HG03457 (cell line): Measurements from ENCODE around the gene TRNP1.

Experiments
- ATAC-seq: cut with Tn5 transposase; IDR thresholded peaks from one replicate; pipeline ENCODE4 v1.9.1; 2021; ENCODE audit warnings: moderate number of reproducible peaks; ENCODE audit not compliant: unreplicated experiment

The TRNP1 gene

DNA sequence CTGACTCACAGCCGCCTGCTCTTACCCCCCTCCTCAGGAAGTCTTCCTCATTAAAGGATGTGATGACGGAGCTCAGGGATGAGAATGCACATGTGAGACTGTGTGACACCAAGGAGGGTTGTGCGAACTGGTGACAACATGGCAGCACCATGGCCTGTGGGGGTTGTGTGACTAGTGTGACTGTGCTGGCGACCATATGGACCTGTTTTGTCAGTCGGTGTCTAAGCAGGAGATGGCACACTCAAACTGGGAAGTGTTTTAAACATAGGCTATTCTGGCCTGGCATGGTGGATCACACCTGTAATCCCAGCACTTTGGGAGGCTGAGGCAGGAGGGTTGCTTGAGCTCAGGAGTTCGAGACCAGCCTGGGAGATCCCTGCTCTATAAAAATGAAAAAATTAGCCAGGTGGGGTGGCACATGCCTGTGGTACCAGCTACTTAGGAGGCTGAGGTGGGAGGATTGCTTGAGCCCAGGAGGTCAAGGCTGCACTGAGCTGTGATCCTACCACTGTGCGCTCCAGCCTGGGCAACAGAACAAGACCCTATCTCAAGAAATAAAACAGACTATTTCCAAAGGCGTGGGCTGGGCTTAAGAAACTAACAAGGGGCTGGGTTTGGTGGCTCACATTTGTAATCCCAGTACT, 7.4 kb downstream of the TRNP1 start:
- ATAC-seq, result no peak

DNA sequence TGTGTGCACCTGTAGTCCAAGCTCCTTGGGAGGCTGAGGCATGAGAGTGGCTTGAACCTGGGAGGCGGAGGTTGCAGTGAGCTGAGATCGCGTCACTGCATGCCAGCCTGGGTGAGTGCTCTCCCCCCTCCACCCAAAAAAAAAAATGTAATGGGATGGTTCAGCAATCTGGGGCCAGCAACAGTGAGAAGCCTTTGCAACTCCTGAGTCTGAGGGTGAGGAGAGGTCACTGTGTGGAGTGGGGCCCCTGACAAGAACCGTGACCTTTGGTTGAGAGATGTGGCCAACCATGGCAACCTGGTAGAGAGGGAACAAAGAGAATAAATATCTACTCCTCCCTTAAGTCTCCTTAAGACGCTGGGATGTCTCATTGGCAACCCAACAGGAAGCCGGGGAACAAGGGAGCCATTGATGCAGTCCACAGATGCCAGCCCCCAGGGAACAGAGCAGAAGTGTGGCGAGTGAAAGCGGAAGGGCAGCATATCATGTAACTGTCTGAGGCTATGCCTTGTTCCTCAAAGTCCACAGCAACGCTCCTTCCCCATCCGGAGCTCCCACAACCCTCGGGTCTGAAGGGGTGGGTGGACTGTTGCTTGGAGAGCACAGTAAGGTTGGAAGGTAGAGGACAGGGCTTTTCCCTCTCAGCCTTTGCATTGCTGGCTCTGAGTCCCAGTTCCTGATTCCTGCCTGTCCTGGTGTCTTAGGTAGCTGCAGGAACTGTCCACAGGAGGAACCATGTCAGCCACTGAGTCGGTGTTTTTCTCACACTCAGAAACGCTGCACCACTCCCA, 8.3 kb downstream of the TRNP1 start:
- no peak for ATAC-seq

DNA sequence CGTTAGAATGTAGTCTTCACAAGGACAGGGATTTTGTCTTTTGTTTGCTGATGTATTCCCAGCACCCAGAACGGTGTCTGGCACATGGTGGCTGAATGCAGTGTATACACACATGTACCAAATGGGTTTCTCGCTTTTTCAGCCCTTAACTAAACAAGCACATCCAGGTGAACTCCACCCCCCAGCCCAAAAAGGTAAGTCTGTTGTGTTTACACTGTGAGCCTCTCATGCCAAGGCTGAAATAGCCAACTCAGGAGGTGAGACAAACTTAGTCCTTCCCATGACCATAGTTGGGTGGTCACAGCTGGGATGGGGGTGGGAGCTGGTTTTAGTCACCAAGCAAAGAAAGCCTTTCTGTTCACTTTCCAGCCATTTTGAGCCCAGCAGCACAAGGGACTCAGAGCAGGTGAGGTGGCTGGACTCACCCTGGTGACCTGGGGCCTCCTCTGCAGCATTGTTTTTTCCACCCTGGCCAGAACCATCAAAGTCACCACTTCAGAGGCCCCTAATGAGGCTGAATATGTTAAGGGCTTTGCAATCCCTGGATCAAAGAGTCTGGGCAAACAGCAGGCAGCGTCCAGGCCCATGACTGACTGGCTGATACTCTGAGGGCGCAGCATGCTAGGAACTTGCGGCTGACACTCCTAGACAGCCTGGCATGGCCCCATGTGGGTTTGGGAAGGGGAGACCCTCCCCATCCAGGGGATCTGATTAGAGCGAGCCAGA, 10.4 kb downstream of the TRNP1 start:
- ATAC-seq, result no peak

DNA sequence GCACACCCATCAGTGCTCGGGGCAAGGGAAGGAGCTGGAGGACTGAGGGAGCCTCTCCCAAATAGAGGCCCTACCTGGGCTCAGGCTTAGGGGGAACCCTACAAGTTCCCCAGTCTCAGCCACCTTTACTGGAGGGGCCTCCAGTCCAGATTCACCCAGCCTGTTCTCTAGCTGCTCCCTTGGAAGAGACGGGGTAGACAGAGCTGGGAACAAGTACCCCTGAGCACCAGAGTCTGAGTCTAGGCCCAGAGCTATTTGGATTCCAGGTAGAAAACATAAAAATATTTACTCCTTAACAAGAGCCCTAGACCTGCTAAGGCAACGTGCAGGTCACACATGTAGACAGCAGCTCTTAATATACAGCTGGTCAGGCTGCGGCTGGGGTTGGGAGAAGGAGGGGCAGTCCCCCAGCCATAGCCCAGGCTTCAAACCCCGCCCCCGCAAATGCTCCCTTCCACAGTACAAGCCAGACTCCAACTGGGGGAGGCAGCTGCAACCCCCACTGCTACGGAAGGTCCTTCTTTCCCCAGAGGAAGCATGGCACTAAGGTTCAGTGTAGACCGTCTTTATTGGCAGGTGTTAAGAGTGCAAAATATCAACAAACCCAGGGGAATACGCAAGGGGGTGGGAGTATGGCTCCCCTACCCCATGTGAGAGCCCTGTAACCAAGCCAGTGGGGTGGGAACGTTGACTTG, 11.1 kb downstream of the TRNP1 start:
- no peak for ATAC-seq

DNA sequence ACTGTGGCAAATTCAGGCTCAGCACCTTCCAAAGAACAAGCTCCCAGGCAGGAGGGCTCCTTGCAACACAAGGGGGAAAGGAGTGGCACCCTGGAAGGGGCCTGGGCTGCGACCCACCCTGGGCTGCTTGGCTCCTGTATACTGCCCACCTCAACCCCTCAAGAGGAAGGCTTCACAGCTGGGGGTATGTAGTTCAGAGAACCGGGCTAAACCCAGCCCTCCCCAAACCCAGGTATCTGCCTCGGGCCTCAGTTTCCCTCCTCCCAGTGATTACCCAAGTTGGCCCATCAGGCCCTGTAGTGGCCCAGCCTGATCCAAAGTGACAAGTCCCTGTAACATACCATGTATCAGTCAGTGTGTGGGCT, 11.7 kb downstream of the TRNP1 start:
- no peak for ATAC-seq

DNA sequence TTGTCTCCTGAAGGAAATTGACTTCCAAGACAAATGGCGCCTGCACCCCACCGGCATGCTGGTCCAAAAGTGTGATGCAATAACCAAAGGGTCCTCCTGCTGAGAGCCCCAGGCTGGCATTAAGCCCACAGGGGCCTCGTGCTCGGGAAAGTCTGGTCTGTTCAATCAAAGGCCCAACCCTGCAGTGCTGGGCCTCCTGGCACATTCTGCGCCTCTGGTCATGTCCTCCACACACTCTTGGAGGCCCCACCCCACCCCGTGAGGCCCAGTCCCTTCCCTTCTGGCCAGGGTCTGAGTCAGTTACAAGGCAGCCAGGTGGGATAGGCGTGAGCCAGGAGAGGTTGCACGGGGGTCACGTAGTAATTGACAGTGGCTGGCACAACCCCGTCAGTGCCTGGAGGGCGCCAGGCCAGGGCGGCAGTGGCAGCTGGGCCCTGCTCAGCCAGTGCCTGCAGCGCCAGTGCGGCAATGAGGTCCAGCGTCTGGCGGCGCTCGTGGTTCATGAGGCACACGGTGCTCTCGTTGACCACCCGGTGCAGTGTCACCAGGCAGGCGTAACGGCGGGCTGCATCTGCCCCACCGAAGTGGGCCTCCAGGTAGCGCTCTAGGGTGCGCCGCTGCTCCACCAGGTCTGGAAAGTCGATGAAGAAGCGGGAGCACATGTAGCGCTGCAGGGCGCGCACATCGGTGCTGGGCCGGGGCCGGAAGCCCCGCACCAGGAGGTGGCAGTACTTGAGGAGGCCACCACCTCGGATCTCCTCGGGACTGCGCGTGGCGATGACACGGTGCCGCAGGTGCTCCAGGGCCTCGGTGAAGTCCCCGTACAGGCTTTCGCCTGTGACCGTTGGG, 12.4 kb downstream of the TRNP1 start:
- ATAC-seq, result no peak

DNA sequence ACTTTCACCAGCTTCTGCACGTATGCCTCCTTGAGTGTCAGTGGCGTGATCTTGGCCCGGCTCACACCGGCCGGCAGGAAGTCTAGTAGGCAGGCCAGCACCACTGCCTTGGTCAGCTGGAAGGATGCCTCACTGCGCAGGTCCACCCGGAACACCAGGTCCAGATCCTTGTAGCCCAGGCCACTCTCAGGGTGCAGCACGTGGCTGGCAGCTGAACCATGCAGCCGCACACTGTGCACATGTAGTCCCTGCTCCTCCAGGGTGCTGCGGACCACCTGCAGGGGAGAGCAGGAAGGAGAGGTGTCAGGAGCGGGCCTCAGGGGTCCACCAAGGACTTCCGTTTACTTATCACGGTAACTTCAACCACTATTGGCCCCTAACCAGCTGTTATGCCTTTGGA, 13.2 kb downstream of the TRNP1 start:
- no peak for ATAC-seq

DNA sequence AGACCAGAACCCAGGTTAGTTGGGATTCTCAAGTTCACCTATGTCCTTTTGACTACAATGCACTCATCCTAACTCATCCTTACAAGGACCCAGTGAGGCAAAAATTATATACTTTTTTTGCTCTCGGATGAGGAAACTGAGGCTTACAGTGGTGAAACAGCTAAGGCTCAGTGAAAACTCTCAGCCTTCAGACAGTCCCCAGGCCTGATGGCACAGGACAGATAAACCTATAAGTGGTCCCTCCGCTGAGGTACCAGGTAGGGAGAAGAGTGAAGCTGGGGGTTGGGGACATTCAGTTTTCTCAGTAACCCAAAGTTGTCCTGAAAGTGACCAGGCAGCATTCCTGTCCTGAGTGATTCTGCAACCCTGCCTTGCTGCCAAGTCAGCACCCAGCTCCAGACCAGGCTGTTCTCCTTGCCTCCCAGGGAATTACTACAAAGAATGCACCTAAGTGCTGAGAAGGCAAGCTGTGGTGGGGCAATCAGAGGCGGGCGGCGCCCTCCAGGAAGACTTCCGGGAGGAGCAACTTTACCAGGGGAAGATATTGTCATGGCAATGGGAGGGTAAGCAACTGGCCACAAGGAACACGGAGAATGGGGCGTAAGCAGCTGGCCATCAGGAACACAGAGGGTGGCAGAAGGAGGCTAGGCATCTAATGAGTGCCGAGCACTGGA, 14.6 kb downstream of the TRNP1 start:
- no peak for ATAC-seq

DNA sequence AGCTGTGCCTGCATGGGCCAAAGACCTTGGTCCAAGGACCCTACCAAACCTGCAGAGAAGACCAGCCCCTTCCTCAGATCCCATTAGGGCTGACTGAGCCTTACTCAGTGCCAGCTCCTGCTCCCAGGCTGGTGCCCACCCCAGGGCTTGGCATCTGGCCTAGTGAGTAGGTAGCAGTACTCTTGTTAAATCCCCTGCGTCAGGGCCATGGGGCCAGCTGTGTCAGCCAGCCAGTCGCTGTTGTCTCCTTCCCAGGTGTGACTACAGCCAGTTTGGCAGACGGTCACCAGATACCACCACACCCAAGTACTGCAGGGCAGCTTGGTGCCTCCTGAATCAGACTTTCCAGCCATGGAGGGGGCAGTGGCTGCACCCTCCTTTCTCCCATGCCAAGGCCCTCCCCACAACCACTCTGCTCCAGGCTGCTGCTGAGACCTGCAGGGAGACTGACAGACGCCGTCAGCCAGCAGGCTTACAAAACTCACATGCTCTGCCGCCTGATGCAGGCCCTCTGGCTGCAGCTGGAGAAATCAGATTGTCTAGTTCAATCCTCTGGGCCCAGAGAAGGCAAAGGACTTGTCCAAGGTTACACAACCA, 16.2 kb downstream of the TRNP1 start:
- ATAC-seq, result no peak

DNA sequence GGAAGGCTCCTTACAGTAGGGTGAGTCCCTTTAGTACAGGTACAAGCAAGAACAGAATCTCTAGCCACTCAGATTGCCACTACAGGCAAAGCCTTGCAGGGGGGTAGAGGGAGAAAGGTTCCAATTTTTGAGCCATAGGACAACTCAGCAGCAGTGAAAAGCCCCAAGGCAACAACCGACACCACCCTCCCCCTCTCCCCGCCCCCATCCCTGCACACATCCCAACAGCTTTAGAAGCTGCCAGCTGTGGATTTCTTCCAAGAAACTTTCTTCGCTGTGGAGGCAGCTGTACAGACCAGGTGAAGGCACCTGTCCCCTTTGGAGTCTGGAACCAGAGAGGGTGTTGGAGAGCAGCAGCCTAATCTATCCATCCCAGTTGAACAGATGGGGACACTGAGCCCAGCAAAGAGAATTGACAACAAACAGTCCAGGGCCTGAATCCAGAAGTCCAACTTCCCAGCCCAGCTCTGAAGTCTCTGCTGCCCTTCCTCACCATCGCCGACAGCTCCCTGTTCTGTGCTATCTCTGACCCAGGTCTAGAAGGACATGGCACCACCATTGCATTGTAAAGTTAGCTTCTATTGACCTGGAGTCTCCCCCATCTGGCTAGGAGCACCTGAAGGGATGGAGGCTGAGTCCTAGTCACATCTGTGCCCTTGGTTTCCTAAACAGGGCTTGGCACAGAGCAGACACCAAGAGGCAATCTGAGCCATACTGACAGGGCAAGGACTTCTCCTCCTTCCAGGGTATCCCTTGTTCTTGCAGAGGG, 16.9 kb downstream of the TRNP1 start:
- ATAC-seq, result no peak

DNA sequence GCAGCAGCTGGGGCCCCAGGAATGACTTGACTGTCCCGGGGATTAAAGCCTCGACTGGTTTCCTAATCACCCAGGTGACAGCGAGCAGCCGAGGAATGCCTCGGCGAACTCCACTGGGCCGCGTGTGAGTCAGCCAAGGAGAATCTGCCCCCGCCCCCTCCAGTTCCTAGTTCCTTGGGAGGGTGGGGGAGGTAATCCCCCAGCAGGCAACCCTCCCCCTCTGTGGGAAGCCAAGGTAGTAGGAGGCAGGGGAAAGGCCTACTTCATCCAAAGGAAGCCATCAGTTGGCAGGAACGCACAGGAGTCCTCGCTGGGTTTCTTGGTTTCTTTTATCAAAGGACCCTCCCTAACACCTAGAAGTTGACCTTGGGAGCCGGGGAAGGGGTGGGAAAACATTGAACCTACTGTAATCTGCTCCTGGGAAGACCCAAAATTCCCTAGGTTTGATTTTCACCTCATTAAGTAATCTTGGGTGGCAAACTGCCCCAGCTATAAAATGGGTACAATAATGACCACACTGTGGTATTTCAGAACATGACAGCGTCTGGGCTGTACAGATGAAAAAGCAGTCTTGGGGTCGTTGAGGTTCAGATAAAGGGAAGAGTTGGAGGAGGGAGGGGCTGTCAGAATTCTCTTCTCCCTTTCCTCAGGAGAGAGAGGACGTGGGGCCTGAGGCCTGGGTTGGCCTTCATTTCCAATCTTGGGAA, 17.7 kb downstream of the TRNP1 start:
- ATAC-seq, result no peak

DNA sequence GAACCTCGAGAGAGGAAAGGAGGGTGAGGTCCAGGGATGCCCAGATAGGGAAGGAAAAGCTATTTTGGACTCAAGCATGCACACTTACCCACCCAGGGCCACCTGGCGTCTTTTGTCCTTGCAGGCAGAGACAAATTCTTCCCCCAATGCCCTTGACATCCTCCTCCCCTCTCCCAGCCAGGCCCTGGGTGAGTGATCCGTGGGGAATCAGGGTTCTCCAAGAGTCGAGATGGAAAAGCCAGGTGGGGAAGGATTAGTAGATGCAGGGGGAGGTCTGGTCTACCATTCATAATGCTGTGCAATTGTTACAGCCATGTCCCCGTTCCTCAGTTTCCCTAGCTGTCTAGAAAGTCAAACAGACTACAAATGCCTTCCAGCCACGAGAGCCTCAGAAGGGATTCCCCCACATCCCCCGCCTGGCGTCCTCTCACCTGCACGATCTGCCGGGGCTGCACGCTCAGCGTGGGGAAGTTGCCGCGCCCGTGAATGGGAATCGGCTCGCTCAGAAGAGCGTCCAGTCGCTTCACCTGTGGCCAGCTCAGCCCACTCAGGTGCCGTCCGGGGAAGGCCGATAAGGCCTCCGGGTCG, 18.6 kb downstream of the TRNP1 start:
- ATAC-seq, result no peak

DNA sequence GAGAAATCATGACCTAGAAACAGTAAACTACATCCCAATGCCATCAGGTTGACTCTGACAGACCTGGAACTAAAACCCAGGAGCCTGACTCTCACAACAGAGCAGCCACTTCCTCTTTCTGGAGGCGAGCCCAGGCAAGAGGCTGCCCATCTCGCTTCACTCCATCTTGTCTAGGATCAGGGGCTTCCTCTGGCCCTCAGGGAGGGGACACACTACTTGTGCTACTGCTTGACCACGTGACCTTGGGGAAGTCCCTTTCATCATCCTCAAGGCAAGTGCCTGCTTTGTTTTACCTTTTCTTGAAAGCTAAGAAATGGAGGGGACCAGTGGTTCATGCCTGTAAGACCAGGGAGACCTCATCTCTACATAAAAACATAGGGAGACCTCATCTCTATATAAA, 21.8 kb downstream of the TRNP1 start:
- no peak for ATAC-seq

DNA sequence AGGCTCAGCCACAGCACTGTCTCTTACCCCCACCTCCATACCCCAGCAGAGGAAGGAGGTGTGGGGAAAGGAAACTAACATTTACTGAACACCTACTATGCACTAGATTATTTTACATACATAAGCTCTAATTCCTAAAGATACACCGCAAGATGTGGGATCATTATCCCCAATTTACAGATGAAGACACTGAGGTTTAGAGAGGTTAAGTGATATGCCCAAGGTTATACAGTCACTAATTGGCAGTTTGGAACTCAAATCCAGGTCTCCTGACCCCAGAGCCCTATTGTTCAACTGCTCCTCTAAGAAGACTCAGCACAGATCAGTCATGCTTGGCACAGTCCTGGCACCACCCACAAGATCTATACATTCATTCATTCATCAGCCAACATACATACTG, 22.9 kb downstream of the TRNP1 start:
- ATAC-seq, result no peak

DNA sequence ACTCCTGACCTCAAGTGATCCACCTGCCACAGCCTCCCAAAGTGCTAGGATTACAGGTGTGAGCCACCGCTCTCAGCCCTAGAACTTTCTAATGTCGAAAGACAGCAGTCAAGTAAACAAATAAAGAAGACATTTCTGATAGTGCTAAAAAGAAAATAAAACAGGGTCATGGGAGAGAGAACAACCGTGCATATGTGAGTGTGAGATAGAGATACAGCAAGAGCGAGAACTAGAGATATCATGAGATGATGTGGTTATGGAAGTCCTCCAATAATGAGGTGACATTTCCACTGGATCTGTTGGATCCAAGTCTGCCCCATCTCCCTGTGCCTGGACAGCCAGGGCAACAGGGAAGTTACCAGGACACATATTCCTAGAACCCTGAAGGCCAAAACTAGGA, 23.7 kb downstream of the TRNP1 start:
- no peak for ATAC-seq

DNA sequence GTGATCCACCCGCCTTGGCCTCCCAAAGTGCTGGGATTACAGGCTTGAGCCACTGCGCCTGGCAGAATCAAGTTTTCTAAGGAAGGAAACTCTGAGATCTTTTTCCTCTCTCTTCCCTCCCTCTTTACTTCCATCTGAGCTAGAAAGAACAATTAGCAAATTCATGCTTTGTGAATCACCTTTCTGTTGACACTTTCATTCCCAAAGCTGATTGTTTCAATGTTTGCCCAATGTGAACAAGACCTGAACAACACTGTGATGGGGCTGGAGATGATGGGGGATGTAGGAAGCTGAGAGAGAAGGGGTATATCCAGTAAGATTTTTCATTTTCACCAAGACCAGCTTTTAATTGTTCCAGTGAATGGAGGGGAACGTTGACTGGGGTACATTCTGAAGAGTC, 24.8 kb downstream of the TRNP1 start:
- no peak for ATAC-seq

DNA sequence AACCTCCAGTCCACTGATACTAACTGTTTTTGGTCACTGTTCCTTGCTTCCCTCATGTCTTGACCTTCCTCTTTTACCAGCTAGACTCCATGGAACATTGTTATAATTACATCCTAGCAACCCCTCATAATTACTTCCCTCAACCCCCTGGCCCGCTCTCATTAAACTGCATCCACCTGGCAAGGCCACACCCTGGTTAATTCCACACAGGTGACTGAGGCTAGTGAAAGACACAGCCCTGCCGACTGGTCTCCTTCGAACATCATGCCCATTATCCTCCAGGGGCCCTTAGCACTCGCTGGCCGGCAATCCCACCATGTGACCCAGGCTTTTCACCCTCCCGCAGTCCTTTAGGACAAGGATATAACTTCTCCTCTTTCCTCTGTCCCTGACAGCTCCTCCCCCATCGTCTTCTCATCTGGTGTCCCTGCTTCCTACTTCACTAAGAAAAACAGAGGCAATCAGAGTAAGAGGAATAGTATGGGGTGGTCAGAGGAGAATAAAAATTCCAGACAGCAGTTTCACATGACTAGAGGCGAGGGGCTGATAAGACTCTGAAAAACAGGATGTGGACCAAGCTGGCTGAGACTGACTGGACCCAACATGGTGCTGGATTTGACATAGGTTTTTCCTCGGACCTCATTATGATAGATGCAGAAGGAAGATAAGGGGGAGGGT, 28.0 kb downstream of the TRNP1 start:
- ATAC-seq, result no peak
